NCI-H524 (cell line): ENCODE data around the gene SPON2.

ENCODE experiments used
- DNase-seq, 2 experiments: peaks; one replicate each; lab custom pipeline; 2025; lab: John Stamatoyannopoulos, UW

Gene SPON2

GRCh38 chr4:1208970-1209704, 36.8 kb upstream of the SPON2 start:
- DNase-seq: no peak

GRCh38 chr4:1208266-1208961, 36.0 kb upstream of the SPON2 start:
- no peak for DNase-seq

- DNase-seq: peak; percentile 19 to 77
These were observed 35.4 kb upstream of the SPON2 start for GRCh38 chr4:1207603-1208265.

GRCh38 chr4:1207157-1207470, 34.7 kb upstream of the SPON2 start:
- no peak for DNase-seq

- DNase-seq: no peak
These were observed 34.1 kb upstream of the SPON2 start for GRCh38 chr4:1206299-1207156.

- DNase-seq: no peak
These were observed 33.4 kb upstream of the SPON2 start for GRCh38 chr4:1205586-1206298.

GRCh38 chr4:1204828-1205585, 32.6 kb upstream of the SPON2 start:
- no peak for DNase-seq

GRCh38 chr4:1204286-1204827, 32.0 kb upstream of the SPON2 start:
- DNase-seq: no peak

- DNase-seq: no peak
These were observed 30.7 kb upstream of the SPON2 start for GRCh38 chr4:1203026-1203616.

GRCh38 chr4:1202526-1203011, 30.2 kb upstream of the SPON2 start:
- DNase-seq: no peak

- DNase-seq: no peak
These were observed 29.6 kb upstream of the SPON2 start for GRCh38 chr4:1201851-1202525.

- DNase-seq: no peak
These were observed 28.1 kb upstream of the SPON2 start for GRCh38 chr4:1200425-1201035.

- DNase-seq: no peak
These were observed 27.4 kb upstream of the SPON2 start for GRCh38 chr4:1199556-1200331.

- no peak for DNase-seq
These were observed 25.9 kb upstream of the SPON2 start for GRCh38 chr4:1198098-1198844.

- no peak for DNase-seq
These were observed 24.2 kb upstream of the SPON2 start for GRCh38 chr4:1196421-1197183.

GRCh38 chr4:1195891-1196401, 23.6 kb upstream of the SPON2 start:
- DNase-seq: no peak
